Measurements from ENCODE around the gene GKN2. TPM values are rescaled to one million over a fixed set of nuclear protein-coding genes. Genes with fewer than 3 reads are reported as not detected.

The GKN2 gene, protein sequence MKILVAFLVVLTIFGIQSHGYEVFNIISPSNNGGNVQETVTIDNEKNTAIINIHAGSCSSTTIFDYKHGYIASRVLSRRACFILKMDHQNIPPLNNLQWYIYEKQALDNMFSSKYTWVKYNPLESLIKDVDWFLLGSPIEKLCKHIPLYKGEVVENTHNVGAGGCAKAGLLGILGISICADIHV
- total RNA-seq: not detected in 2 replicates

DNA sequence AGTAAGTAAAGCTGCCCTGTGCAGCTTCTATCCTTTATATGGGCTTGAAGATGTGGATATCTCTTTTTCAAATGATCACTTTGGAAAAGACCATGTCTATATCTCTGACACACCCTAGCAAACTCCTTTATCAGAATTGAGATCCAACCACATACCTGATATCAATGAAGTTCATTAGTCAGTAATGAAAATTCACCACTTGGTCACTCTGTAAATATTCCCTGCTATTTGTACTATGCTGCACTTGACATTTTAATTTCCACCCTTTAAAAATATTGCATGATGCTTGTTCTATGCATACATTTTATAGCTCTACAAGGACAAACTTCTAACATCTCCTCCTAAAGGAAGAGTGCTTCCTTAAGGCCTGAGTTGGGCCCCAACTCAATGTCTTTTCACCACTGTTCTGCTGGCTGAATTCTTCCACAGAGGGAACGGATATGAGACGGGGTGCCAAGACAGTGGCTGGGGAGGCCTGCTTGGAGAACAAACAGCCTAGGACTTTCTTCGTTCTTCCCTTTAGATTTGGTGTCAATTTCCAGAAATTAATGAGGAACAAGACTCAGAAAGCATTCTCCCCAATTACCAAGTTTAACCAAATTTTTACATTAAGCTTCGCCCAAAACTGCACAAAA is at the start of gene GKN2:
GKN2 (minus strand) TSS at position 7 of the 635 bp plus-strand sequence. CDS start 32 bp downstream, outside the sequence.

DNA sequence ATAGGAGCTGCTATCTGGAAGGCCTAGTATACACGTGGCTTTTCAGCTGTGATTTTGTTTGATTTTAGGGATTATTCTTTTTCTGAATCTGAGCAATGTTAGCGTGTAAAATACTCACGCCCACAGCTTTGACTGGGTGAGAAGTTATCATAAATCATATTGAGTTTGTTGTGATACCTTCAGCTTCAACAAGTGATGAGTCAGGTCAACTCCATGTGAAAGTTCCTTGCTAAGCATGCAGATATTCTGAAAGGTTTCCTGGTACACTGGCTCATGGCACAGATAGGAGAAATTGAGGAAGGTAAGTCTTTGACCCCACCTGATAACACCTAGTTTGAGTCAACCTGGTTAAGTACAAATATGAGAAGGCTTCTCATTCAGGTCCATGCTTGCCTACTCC is 21.6 kb upstream of the GKN2 start, which contains the start of gene GKN1:
GKN1 (plus strand) TSS at position 386 of the 400 bp plus-strand sequence. CDS start 42 bp downstream, outside the sequence.

Other genes starting within 250 kb of the GKN2 start
- 1.1 and 3.7 TPM in 2 replicates for gene ARHGAP25, start 218.1 kb downstream of the GKN2 start, total RNA-seq
- gene BMP10, start 81.5 kb downstream of the GKN2 start, total RNA-seq: not detected in 2 replicates
- gene GKN1, start 21.7 kb upstream of the GKN2 start, total RNA-seq: not detected in 2 replicates
- 25.6 and 79.0 TPM in 2 replicates for gene ANTXR1, start 60.3 kb upstream of the GKN2 start, total RNA-seq